GM19023 (cell line): ENCODE data around the gene BRCC3.

Experiments
- ATAC-seq: cut with Tn5 transposase; IDR thresholded peaks from one replicate; pipeline ENCODE4 v1.9.1; 2021; ENCODE audit warnings: mild to moderate bottlenecking, moderate library complexity; ENCODE audit not compliant: unreplicated experiment

BRCC3 gene

DNA sequence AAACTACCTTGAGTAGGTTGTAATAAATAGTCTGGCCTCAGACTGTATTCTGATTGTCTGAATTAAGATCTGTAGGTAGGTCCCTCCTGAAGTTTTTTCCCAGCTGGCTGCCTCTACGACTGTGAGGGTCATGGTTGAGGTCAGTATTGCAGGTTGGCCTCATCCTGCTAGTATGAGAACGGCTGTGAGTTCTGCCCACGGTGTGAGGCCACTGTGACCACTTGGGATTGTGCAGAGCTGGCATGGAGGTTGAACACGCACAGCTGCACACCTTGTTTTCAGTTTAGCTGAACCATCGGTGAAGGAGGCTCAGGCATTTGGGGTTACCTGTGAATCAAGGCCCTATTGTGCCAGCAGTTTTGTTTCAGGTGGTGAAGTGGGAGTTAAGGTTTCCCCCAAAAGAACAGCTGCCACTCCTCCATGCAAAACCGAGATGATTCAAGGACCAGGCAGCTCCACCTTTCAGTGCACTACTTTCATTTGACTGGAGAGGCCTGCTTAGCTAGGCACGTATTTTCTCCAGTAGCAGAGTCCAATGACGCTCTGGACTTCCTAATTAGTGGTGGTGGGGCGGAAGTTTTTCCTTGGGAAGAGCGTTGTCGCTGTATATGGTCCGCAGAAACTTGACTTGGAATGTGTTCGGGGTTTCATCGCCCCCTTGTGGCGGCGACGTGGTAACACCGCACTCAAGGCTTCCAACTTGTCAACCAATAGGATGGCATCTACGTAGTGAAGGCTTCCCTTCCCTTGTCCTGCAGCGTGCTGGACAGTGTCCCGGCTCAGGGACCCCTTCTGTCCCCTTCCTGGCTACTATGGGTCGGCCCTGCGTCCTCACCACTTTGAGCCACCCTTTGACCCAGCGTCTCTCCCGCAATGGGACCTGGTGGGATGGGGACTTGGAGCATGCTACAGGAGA lies 14.2 kb upstream of the BRCC3 start:
- peak; percentile 85 for ATAC-seq

DNA sequence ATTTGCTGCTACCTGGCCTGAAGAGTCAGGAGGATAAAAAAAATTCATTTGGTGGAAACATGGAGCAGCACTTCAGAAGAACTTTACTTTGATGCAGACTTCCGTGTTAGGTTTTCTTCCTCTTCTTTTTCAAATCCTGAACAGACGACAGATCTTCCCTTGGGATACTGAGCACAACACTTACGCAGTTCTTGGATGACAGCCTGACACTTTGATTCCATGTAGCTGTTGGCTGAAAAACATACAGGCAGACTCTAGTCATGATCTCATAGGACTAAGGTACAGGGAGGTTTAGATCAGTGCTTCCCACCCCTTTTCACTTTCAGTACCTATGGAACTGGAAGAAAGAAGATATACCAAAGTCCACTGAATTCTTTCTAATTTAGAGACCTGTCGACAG lies 9.5 kb upstream of the BRCC3 start:
- no peak for ATAC-seq

DNA sequence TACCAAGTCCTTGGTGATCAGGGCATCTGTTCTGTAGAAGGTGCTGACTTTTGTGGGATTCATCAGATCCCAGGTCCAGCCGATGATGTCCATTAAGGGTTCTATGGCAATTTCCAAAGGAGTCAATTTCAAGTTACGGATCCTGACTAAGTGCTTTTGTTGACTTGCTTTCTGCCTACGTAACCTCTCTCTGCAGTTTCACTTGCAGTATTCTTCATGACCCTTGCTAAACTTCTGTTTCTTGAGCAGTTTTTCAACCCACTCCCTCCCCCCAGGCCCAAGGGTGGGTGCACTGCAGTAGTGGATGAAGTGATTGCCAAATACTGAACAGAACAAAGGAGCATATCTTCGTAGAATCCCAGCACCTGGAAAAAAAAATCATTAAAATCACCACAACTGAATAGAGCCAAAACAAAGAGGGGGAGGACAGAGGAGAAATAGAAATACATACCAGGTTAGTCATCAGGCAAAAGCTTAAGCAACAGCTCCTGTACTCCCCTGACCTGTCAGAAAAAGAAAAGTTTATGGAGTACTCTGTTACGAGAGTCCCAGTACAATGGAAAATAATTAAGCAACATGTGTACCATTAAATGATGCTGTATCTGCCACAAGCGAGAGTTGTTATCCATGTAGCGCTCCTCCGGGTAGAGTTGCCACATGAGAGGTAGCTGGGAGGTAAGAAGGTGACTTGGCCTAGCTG lies 6.1 kb upstream of the BRCC3 start:
- no peak for ATAC-seq

DNA sequence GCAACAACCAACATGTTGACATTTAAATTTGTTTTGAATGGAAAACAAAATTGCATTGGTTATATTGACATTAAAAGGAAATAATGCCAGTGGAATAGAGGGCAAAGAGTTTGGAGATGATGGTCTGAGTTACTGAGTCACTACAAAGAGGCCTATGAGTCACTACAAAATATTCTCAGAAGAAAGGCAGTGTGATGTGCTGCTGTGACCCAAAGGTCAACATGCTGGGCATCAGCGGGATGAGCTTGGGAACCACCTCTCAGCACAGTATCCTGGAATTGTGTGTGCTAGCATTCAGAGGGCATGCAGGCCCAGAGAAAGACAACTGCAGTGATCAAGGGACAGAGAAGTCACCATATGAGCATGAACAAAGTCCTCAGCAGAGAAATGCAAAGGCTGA lies 3.1 kb upstream of the BRCC3 start:
- ATAC-seq = no peak

DNA sequence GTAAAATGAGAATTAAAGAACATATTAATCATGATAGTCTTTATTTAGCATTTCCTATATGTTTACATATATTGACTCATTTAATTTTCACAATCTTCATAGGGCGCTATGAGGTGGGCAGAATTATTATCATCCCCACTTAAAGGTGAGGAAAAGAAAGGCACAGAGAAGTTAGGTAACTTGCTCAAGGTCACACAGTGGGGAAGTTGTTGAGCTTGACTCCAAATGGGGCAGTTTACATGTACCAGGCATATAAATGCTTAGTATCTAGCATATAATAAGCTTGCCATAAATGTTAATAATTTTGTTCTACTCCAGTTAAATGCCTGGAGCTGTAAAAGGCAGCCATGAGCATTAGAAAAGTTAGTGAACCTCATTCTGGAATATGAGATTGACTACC lies 1.9 kb upstream of the BRCC3 start:
- ATAC-seq = no peak

DNA sequence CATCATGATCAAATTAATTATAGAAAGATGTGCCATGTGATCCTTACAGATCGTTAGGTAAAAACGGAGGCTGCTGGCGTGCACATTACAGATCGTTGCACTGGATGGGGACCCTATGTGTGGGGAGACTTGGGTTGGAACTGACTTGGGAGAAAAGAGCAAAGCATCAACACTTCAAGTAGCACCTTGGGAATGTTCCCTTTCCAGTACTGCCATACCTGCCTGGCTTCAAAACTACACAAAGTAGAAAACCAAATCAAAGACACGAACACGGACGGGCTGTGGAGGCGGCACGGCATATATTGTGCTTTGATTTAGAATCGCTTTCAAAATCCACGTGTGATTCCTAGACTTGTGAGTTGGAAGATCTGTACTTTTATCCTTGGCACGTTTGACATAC lies 1.3 kb upstream of the BRCC3 start:
- no peak for ATAC-seq

DNA sequence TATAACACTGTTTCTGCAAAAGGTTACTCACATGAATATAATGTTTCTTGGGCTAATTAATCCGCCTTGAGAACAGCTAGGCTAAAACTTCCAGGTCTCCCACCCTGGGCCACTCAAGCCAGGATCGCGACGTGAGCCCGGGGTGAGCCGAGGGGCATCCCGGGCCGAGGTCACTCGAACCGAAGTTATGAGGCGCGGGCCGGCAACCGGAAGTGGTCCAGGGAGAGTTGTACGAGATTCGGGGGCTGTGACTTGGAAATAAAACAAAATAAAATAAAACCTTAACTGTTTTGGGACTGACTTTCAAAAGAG lies 689 bp upstream of the BRCC3 start:
- ATAC-seq = peak; percentile 31

DNA sequence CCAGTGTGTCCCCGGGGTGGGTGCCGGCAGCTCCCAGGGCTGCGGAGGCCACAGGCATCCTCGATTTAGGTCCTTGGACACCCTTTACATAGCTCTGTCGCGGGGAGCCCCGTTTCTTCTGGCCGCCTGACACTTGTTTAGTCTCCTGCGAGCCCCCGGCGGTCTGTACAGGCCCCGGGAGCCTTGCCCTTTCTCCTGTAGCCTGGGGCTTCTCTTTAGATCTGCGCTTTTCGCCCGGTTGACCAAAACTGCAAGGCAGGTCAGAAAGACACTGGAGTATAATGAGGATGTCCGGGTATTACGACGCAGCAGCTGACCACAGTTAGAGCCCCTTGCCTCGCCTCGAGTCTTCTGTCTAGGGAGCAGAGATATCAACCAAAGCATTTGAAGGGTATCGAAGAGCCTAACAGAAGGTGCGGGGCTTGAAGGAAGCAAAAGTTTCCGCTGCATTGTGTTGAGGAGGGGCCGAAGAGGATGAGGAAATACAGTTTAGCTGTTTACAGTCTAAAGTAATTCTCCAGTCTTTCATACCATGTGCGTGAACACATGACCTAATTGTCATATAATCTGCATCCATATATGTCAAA lies 479 bp downstream of the BRCC3 start:
- ATAC-seq = peak; percentile 12

DNA sequence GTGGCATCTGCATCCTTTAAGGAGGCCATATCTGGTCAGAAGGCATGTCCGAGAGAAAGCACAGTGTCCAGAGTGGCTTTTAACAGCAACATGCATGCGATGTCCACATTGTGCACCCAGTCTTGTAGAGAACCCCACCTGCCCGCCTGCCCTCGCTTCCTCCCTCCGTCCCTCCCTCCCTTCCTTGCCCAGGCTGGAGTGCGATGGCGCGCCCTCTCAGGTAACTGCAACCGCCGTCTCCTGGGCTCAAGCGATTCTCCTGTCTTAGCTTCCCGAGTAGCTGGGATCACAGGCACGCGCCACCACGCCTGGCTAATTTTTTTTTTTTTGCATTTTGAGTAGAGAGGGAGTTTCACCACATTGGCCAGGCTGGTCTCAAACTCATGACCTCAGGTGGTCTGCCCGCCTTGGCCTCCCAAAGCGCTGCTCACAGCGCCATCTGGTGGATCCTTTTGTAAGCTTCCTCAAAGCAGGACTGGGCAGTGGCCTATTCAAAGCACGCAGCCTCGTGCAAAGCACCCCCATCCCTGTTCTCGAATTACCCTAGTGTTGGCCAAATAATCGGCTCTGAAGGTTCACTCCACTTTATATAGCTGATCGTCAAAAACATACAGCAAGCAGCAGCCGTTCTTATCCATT lies 15.0 kb downstream of the BRCC3 start:
- no peak for ATAC-seq

DNA sequence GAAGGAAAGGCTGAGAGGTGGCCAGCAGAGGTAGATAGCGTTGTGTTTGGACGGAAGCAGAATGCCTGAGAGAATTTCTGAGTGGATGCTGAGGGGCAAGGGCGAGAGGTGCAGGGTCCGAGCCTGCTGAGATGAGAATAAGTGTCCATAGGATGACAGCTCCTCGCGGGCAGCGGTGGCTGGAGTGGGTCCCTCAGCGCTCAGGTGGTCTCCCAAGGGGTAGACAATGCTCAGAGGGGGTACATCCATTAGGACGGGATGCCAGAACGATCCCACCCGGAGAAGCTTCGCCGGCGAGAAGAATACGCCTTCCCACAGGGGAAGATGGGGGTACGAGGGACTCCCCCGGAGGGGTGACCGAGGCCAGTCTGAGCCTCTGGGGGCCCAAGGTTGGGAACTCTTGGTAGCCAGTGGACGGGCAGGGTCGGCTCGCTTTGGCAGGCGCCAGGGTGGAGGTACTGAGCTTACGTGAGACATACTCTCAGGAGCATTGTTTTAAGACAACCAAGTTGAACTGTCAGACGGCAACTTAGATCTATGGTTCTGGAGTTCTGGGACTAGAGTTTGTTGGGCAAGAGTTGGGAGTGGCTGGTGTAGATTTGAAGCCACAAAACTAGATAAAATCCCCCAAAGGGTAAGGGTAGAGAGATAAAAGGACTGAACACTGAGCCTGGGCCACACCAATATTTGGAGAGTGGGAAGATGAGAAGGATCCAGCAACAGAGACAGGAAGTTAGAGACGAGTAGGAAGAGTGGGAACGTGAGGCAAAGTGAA lies 15.8 kb downstream of the BRCC3 start:
- no peak for ATAC-seq

DNA sequence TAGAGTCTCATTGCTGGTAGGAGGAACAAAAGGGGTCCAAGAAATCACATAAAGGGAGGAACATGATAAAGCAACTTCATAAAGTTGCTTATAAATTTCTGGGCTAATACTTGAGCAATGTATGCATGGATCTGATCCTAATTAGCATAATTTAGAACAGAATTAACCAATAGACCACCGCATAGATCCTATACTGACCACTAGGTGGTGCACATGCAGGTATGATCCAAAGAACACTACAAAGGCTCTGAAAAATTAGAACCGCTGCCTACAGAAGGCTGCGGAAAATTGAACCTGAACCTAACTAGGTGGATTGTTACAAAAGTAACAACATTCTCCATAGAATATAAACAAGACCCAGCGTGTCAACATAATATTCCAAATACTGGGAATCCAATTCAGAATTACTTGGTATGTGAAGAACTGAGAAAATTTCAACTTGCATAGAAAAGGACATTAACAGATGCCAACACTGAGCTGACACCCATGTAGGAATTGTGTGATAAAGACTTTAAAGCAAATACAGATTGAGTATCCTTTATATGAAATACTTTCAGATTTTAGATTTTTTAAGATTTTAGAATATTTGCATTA lies 23.3 kb downstream of the BRCC3 start:
- ATAC-seq = peak; percentile 58

DNA sequence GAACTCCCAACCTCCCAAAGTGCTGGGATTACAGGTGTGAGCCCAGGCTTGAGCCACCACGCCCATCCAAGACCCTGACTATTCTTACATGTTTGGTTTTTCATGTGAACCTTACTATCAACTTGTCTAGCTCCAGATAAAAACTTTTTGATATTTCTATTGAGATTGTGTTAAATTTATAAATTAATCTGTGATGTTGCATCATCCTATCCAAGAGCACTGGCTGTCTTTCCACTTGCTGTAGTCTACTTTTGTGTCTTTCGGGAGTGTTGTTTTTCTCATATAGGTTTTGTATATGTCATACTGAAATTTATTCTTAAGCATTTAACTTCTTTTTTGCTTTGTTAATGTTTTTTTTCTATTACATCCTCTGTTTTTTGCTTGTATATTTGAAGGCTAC lies 34.6 kb downstream of the BRCC3 start:
- ATAC-seq = no peak

DNA sequence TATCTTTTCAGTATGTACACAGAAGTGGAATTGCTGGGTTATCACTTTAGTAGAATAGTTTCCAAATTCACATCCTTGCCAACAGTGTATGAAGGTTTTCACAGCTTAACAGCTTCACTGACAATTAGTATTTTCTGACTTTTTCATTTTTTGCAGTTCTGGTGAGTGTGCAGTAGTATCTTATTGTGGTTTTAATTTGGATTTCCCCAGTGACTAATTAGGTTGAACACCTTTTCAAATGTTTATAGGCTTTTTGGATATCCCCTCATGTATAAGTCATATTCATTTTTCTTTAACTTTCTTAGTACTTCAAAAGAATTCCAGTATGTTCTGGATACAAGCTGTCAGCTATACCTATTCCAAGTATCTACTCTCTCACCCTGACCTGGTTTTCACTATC lies 37.1 kb downstream of the BRCC3 start:
- no peak for ATAC-seq

DNA sequence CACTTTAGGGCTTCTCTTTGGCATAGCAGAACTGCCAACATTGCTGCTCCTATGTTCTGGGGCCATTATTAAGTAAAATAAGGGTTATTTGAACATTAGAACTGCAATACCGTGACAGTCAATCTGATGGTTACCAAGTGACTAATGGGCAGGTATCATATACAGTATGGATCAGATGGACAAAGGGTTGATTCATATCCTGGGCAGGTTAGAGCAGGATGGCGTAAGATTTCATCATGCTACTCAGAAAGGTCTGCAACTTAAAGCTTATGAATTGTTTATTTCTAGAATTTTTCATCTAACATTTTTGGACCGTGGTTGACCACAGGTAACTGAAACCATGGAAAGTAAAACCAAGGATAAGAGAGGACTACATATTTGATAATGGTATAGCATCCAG lies 40.9 kb downstream of the BRCC3 start:
- no peak for ATAC-seq

DNA sequence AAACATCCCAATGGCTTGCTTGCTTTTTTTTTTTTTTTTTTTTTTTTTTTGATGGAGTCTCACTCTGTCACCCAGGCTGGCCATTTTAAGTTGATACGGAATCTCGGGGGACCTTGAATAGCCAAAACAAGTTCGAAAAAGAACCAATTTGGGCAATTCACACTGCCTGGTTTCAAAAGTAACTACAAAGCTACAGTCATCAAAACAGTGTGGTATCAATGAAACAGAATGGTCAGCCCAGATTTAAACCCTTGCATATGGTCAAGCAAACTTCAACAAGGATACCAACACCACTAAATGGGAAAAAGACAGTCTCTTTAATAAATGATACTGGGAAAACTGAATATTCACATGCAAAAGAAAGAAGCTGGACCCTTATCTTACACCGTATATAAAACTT lies 41.8 kb downstream of the BRCC3 start:
- ATAC-seq = no peak

DNA sequence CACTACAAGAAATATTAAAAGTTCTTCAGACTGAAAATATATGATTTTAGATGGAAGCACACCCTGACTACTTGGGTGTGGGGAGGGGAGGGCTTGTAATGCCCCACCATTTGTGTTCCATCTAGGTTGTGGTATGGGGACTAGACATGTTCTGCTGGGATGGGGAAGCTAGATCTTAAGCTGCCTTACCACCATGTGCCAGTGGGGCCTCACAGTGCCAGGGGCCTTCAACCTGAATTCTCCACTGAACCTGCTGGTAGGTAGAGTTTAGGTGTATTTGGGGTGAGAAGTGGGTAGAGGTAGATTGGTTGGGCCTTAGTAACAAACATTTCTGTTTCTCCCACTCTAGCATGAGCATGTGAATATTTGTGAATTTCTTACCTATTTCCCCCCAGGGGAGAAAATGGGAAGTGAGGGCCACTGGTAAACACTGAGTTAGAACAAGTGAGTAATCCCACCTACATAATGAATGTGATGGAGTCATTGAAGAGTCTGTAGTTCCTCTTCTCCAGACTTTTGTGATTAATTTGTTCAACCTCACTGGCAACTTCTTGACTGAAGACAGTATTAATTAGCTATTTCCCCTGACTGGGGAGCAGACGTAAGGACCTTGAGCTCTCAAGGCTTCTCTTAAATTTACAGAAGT lies 44.0 kb downstream of the BRCC3 start:
- no peak for ATAC-seq

DNA sequence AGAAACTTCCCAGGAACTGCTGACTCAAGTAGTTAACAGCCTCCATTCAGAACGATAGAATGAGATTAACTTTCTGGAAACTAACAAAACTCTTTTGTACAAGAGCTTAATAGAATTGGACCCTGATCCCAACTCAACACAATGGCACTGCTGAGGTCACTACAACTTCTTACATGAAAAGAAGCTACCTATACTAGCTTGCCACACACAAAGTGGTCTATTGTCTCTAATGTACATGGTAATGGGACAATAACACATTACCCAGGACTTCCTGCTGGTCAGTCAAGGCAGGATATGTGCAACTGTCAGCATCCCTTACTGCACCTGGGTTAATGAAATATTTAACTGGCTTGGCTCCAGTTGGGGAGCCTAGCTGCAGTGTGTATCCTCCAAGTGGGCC lies 56.2 kb downstream of the BRCC3 start:
- no peak for ATAC-seq

DNA sequence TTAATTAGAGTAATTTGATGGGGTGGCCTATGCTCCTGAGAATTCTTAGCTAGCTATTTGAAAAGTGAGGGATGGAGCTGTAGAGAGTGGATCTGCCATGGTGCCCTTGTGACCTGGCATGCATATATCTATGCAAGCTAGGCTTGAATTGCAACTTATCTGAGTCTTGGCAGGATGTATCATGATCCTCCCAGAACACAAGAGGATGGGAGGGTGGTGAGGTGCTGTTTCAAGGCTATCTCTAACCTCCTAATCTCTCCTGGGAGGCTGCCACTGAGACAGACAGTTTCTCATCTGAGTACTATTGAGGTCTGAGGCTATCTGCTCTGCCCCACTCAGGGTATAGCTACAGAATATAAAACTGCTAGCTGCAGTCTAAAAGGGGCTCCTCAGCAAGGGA lies 56.6 kb downstream of the BRCC3 start:
- ATAC-seq = no peak

DNA sequence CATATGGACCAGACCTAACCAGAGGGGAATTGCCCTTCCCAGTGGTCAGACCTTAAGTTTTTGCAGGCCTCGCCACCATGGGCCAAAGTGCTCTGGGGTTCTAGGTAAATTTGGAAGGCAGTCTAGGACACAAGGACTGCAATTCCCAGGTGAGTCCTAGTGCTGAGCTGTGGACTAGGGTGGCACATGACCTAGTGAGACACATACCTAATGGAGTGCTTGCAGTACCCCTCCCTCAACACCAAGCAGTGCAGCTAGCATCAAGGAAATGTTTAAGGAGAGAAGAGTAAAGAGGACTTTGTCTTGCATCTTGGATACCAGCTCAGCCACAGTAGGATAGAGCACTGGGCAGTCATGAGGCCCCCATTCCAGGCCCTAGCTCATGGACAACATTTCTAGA lies 60.8 kb downstream of the BRCC3 start:
- no peak for ATAC-seq

DNA sequence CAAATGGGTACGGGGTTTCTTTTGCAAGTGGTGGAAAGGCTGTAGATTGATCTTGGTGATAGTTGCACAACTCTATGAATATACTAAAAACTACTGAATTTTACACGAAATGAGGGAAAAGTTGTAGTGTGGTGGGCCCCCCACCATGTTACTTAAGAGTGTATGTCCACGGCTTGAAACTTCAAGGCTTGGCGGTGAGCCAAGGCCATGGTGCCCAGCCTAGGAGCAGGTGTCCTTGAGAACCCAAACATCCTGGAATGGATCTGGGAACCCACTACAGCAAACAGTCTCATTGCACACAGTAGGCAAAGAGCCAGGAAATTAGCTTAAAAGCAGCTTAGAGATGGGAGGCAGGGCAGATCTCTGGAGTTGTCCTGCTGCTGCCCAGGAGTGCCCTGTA lies 62.9 kb downstream of the BRCC3 start:
- ATAC-seq = no peak
